Esophagus squamous epithelium (tissue), 4 donors: ENCODE measurements around the gene CMTR1.

ENCODE experiments used
- POLR2A ChIP-seq, 4 donors: fragments of 450-650 bp; IDR thresholded peaks; one replicate each; pipeline ENCODE4 v1.6.1; 2017; ENCODE audit warnings: antibody characterized with exemption in 4 of 4, mild to moderate bottlenecking in 4 of 4, moderate library complexity in 3 of 4
- TF ChIP-seq, protein P1 (sequence below), 6 experiments: fragments of 450-650 bp in 4 of 6; fragments of 200-600 bp in 2 of 6; sonication (generic) in 2 of 6; IDR thresholded peaks; one replicate each; pipeline ENCODE4 v1.5.1; 2016 to 2019; ENCODE audit warnings: antibody characterized with exemption in 6 of 6, mild to moderate bottlenecking in 4 of 6, moderate library complexity in 4 of 6

GRCh38 chr6:37477191-37477590, 44.2 kb downstream of the CMTR1 start:
- no peak for TF ChIP-seq POLR2A (IDR thresholded peaks at IDR 0.05)
- TF ChIP-seq, protein P1, sequence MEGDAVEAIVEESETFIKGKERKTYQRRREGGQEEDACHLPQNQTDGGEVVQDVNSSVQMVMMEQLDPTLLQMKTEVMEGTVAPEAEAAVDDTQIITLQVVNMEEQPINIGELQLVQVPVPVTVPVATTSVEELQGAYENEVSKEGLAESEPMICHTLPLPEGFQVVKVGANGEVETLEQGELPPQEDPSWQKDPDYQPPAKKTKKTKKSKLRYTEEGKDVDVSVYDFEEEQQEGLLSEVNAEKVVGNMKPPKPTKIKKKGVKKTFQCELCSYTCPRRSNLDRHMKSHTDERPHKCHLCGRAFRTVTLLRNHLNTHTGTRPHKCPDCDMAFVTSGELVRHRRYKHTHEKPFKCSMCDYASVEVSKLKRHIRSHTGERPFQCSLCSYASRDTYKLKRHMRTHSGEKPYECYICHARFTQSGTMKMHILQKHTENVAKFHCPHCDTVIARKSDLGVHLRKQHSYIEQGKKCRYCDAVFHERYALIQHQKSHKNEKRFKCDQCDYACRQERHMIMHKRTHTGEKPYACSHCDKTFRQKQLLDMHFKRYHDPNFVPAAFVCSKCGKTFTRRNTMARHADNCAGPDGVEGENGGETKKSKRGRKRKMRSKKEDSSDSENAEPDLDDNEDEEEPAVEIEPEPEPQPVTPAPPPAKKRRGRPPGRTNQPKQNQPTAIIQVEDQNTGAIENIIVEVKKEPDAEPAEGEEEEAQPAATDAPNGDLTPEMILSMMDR (IDR thresholded peaks at IDR 0.05): no peak
